ENCODE data around the gene DNM3.
A peak's percentile ranks its signal among the peaks of the same experiment; 100 is the strongest.

GRCh38 chr1:172135076-172135672 is 293.9 kb downstream of the DNM3 start:
- TF ChIP-seq CTCF (IDR thresholded peaks at IDR 0.05): peak; percentile 26 to 53 (median 46)
- TF ChIP-seq POLR2A (IDR thresholded peaks at IDR 0.05): no peak

Measured in adrenal gland (tissue), 5 donors.